Islet of Langerhans (tissue), 1 donor: ENCODE measurements around the gene GNPNAT1.
"Not testable (repeated sequence)": the region's sequence is repeated elsewhere in the genome, so short reads cannot be mapped to it uniquely, and the experiment has no call there.

Experiments used
- FAIRE-seq: peaks from one replicate; lab custom pipeline; 2011; peaks lifted over from hg19 to GRCh38; lab: Jason Lieb, UNC

Gene GNPNAT1

GRCh38 chr14:52727509-52727908 lies 63.9 kb downstream of the GNPNAT1 start:
- FAIRE-seq = not testable (repeated sequence)
